Neural cell (in vitro differentiated cells): ENCODE results near the gene NKAIN2. TPM values are rescaled to one million over a fixed set of nuclear protein-coding genes. Genes with fewer than 3 reads are reported as not detected.

Experiments used
- H2AFZ ChIP-seq: fragments of 200-600, 300-800 bp; sonication (generic), shearing (Covaris generic); 2 replicates; pipeline ENCODE4 v1.6.0; 2014; ENCODE audit warnings: low read depth, mild to moderate bottlenecking, antibody characterized with exemption, low read length, moderate library complexity
- H3F3A ChIP-seq: fragments of 200-600 bp; shearing (Covaris generic); 2 replicates; pipeline ENCODE4 v1.6.1; 2016; ENCODE audit warnings: mild to moderate bottlenecking, moderate library complexity, mixed read lengths, antibody characterized with exemption, low read length; ENCODE audit not compliant: insufficient read depth, poor library complexity, severe bottlenecking
- H3K27ac ChIP-seq: fragments of 200-600, 300-800 bp; sonication (generic), shearing (Covaris generic); 2 replicates; pipeline ENCODE4 v1.5.1; 2014; ENCODE audit warnings: mild to moderate bottlenecking, low read length, moderate library complexity
- H3K27me3 ChIP-seq: fragments of 300-800, 200-600 bp; sonication (generic), shearing (Covaris generic); 2 replicates; pipeline ENCODE4 v1.6.0; 2014; ENCODE audit warnings: mild to moderate bottlenecking, low read depth, low read length, moderate library complexity; ENCODE audit not compliant: insufficient read depth
- H3K36me3 ChIP-seq: fragments of 300-800, 200-600 bp; sonication (generic), shearing (Covaris generic); 2 replicates; pipeline ENCODE4 v1.5.1; 2014; ENCODE audit warnings: mild to moderate bottlenecking, antibody characterized with exemption, low read length, moderate library complexity; ENCODE audit not compliant: insufficient read depth
- H3K4me2 ChIP-seq: fragments of 300-800, 200-600 bp; sonication (generic), shearing (Covaris generic); 2 replicates; pipeline ENCODE4 v1.6.0; 2014; ENCODE audit warnings: mild to moderate bottlenecking, low read length
- H3K4me3 ChIP-seq: fragments of 300-800, 200-600 bp; sonication (generic), shearing (Covaris generic); 2 replicates; pipeline ENCODE4 v1.5.1; 2014; ENCODE audit warnings: mild to moderate bottlenecking, low read length, moderate library complexity
- H3K79me2 ChIP-seq: fragments of 200-600 bp; shearing (Covaris generic); replicated peaks from 2 replicates; pipeline ENCODE4 v1.6.0; 2014; ENCODE audit warnings: mild to moderate bottlenecking, low read length, moderate library complexity; ENCODE audit not compliant: insufficient read depth
- H3K9ac ChIP-seq: fragments of 300-800, 200-600 bp; sonication (generic), shearing (Covaris generic); 2 replicates; pipeline ENCODE4 v1.6.1; 2016; ENCODE audit warnings: mild to moderate bottlenecking, low read length, mixed read lengths
- H3K9me2 ChIP-seq: fragments of 200-600 bp; shearing (Covaris generic); 2 replicates; pipeline ENCODE4 v1.6.1; 2016; ENCODE audit warnings: mild to moderate bottlenecking, low read length, mixed read lengths; ENCODE audit not compliant: insufficient read depth
- H3K9me3 ChIP-seq: fragments of 200-600, 300-800 bp; sonication (generic), shearing (Covaris generic); 2 replicates; pipeline ENCODE4 v1.6.1; 2016; ENCODE audit warnings: mild to moderate bottlenecking, mixed run types, low read length, moderate library complexity, mixed read lengths
- H4K20me1 ChIP-seq: fragments of 200-600 bp; shearing (Covaris generic); 2 replicates; pipeline ENCODE4 v1.6.1; 2016; ENCODE audit warnings: mild to moderate bottlenecking, mixed run types; ENCODE audit not compliant: insufficient read depth
- EP300 ChIP-seq: fragments of 450-650 bp; conservative IDR thresholded peaks from 2 replicates; pipeline ENCODE4 v1.6.1; 2014; ENCODE audit warnings: antibody characterized with exemption, mild to moderate bottlenecking, moderate library complexity; ENCODE audit not compliant: poor library complexity, severe bottlenecking
- MXI1 ChIP-seq: fragments of 450-650 bp; conservative IDR thresholded peaks from 2 replicates; pipeline ENCODE4 v1.6.1; 2014; ENCODE audit warnings: antibody characterized with exemption, mild to moderate bottlenecking; ENCODE audit not compliant: poor library complexity, severe bottlenecking
- RAD21 ChIP-seq: fragments of 450-650 bp; conservative IDR thresholded peaks from 2 replicates; pipeline ENCODE4 v1.6.1; 2014; ENCODE audit warnings: antibody characterized with exemption, mild to moderate bottlenecking, moderate library complexity
- SMC3 ChIP-seq: fragments of 450-650 bp; conservative IDR thresholded peaks from 2 replicates; pipeline ENCODE4 v1.6.1; 2014; ENCODE audit warnings: antibody characterized with exemption, mild to moderate bottlenecking, moderate library complexity; ENCODE audit not compliant: poor library complexity
- polyA plus RNA-seq: library from polyadenylated mRNA; depleted of rRNA; stranded (reverse); fragments of >200 nt; gene quantifications from 2 replicates; pipeline ENCODE4 v1.2.3, GENCODE V29; 2014
- TF ChIP-seq, protein P1 (sequence below): fragments of 450-650 bp; IDR thresholded peaks from 2 replicates; pipeline ENCODE4 v1.5.1; 2014; ENCODE audit warnings: antibody characterized with exemption, mild to moderate bottlenecking, moderate library complexity; ENCODE audit not compliant: poor library complexity, severe bottlenecking
- TF ChIP-seq, protein P2 (sequence below): IDR thresholded peaks from 2 replicates; pipeline ENCODE4 v1.6.1; 2012; ENCODE audit warnings: borderline replicate concordance

The NKAIN2 gene
- polyA plus RNA-seq, 1 donor from 2014 or later: 23.2 TPM

GRCh38 chr6:124869416-124869815, 1065.8 kb downstream of the NKAIN2 start:
- Histone ChIP-seq H2AFZ (no peak overlapping the region), H3K27ac (no peak overlapping the region), H3K9me3 (no peaks in the 10 kb centered on the region), H3K4me3 (no peak overlapping the region), H3F3A (no peaks in the 10 kb centered on the region), H3K36me3 (no peaks in the 10 kb centered on the region), H3K9me2 (no peaks in the 10 kb centered on the region), H3K79me2 (no peaks in the 10 kb centered on the region), H3K9ac (no peak overlapping the region), H4K20me1 (peaks cover 2% of the 10 kb centered on the region), H3K27me3 (no peaks in the 10 kb centered on the region), H3K4me2 (no peak overlapping the region)
- no peak for TF ChIP-seq MXI1
- TF ChIP-seq EP300: no peak
- TF ChIP-seq, protein P1, sequence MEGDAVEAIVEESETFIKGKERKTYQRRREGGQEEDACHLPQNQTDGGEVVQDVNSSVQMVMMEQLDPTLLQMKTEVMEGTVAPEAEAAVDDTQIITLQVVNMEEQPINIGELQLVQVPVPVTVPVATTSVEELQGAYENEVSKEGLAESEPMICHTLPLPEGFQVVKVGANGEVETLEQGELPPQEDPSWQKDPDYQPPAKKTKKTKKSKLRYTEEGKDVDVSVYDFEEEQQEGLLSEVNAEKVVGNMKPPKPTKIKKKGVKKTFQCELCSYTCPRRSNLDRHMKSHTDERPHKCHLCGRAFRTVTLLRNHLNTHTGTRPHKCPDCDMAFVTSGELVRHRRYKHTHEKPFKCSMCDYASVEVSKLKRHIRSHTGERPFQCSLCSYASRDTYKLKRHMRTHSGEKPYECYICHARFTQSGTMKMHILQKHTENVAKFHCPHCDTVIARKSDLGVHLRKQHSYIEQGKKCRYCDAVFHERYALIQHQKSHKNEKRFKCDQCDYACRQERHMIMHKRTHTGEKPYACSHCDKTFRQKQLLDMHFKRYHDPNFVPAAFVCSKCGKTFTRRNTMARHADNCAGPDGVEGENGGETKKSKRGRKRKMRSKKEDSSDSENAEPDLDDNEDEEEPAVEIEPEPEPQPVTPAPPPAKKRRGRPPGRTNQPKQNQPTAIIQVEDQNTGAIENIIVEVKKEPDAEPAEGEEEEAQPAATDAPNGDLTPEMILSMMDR: no peak
- no peak for TF ChIP-seq SMC3

GRCh38 chr6:124870611-124871459, 1067.2 kb downstream of the NKAIN2 start:
- Histone ChIP-seq H3K4me2 (no peak overlapping the region), H3K4me3 (no peak overlapping the region), H3K9me3 (no peaks in the 10 kb centered on the region), H4K20me1 (peaks cover 2% of the 10 kb centered on the region), H3K27ac (no peak overlapping the region), H3K27me3 (no peaks in the 10 kb centered on the region), H3K36me3 (no peaks in the 10 kb centered on the region), H2AFZ (no peak overlapping the region), H3F3A (no peaks in the 10 kb centered on the region), H3K9me2 (no peaks in the 10 kb centered on the region), H3K79me2 (no peaks in the 10 kb centered on the region), H3K9ac (no peak overlapping the region)
- TF ChIP-seq RAD21 (peak; percentile 90), SMC3 (peak; percentile 84)
- TF ChIP-seq, protein P1: peak; percentile 83
- TF ChIP-seq, protein P2, sequence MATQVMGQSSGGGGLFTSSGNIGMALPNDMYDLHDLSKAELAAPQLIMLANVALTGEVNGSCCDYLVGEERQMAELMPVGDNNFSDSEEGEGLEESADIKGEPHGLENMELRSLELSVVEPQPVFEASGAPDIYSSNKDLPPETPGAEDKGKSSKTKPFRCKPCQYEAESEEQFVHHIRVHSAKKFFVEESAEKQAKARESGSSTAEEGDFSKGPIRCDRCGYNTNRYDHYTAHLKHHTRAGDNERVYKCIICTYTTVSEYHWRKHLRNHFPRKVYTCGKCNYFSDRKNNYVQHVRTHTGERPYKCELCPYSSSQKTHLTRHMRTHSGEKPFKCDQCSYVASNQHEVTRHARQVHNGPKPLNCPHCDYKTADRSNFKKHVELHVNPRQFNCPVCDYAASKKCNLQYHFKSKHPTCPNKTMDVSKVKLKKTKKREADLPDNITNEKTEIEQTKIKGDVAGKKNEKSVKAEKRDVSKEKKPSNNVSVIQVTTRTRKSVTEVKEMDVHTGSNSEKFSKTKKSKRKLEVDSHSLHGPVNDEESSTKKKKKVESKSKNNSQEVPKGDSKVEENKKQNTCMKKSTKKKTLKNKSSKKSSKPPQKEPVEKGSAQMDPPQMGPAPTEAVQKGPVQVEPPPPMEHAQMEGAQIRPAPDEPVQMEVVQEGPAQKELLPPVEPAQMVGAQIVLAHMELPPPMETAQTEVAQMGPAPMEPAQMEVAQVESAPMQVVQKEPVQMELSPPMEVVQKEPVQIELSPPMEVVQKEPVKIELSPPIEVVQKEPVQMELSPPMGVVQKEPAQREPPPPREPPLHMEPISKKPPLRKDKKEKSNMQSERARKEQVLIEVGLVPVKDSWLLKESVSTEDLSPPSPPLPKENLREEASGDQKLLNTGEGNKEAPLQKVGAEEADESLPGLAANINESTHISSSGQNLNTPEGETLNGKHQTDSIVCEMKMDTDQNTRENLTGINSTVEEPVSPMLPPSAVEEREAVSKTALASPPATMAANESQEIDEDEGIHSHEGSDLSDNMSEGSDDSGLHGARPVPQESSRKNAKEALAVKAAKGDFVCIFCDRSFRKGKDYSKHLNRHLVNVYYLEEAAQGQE: no peak
